ENCODE data around the gene ADGRG3. TPM values are rescaled to one million over a fixed set of nuclear protein-coding genes. Genes with fewer than 3 reads are reported as not detected.

ADGRG3 gene
- total and polyA plus RNA-seq, 2 of the 13 experiments (the other 11 are each of a cell fraction or from before 2014, with no cell fraction given), result 2.7 to 11.8 TPM

DNA sequence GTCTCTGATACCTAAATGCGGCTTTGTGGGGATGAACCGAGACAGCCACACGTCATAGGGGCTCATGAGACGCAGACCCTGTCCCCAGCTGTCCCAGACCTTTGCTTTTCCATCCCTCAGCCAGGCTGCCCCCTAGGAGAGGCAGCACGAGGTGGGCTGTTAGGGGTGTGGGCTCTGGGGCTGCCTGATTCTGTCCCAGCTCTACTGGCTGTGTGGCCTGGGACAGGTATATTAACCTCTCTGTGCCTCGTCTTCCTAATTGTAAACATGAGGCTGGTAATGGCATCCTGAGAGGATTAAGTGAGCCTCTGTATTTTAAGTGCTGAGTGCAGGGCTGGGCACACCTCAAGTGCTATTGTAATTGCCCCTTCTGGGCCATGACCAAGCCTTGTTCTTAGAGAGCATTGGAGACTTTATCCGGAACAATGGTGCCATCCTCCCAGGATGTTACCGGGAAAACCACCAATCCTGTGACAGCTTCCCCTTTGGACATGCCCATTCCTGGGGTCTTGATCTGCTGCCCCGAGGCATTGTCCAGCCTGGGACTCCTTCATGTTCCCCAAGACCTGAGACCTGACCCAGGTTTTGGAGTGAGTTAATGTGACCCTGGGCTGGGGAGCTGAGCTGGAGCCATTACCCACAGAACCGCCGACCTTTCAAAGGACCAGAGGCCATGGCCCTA, 34.6 kb upstream of the ADGRG3 start (continued):
- TF ChIP-seq RXRA (CRISPR knock-in tag; IDR thresholded peaks at IDR 0.05), result no peak
- TF ChIP-seq IRX3 (CRISPR knock-in tag; IDR thresholded peaks at IDR 0.05; ENCODE audit: borderline replicate concordance, low read depth), result no peak
- TF ChIP-seq ZNF350 (CRISPR knock-in tag; IDR thresholded peaks at IDR 0.05; ENCODE audit: borderline replicate concordance, low read depth), result 0 out of 2 replicates have a peak, but pooled peaks have one; percentile 6
- no peak for TF ChIP-seq ZMYM4 (CRISPR knock-in tag; IDR thresholded peaks at IDR 0.05)
- TF ChIP-seq FOXO4 (CRISPR knock-in tag; conservative IDR thresholded peaks at IDR 0.05), result 0 out of 2 replicates have a peak, but pooled peaks have one; percentile 69
- no peak for TF ChIP-seq POLR2G (IDR thresholded peaks at IDR 0.05; ENCODE audit: low read depth, low read length)
- no peak for TF ChIP-seq ZNF441 (CRISPR knock-in tag; IDR thresholded peaks at IDR 0.05; ENCODE audit: borderline replicate concordance)

DNA sequence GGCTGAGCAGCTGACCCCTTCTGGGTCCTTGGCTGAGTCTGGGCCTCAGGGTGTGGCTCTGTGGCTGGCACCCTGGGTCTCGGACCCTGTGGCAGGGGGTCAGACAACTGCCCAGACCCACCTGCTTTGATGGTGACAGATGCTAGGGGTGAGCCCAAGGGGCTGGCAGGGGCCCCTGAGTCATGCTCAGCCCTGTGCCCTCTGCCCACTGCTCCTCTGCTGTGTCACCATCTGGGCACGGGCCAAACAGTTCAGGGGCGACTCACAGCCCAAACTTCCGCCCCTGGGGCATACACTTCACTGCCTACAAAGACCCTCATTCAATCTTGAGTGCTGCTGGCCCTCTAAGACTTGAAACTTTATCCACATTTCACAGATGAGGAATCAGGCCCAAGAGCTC, 33.9 kb upstream of the ADGRG3 start:
- no TSS peak for BruUV-seq (replicated peaks)
- TF ChIP-seq FOSL2 (CRISPR knock-in tag; IDR thresholded peaks at IDR 0.05), result peak; percentile 57
- TF ChIP-seq NFE2L1 (CRISPR knock-in tag; IDR thresholded peaks at IDR 0.05; ENCODE audit: borderline replicate concordance), result no peak
- no peak for TF ChIP-seq ZSCAN30 (CRISPR knock-in tag; IDR thresholded peaks at IDR 0.05)
- no peak for TF ChIP-seq ZBTB21 (CRISPR knock-in tag; IDR thresholded peaks at IDR 0.05)
- TF ChIP-seq, protein P1, sequence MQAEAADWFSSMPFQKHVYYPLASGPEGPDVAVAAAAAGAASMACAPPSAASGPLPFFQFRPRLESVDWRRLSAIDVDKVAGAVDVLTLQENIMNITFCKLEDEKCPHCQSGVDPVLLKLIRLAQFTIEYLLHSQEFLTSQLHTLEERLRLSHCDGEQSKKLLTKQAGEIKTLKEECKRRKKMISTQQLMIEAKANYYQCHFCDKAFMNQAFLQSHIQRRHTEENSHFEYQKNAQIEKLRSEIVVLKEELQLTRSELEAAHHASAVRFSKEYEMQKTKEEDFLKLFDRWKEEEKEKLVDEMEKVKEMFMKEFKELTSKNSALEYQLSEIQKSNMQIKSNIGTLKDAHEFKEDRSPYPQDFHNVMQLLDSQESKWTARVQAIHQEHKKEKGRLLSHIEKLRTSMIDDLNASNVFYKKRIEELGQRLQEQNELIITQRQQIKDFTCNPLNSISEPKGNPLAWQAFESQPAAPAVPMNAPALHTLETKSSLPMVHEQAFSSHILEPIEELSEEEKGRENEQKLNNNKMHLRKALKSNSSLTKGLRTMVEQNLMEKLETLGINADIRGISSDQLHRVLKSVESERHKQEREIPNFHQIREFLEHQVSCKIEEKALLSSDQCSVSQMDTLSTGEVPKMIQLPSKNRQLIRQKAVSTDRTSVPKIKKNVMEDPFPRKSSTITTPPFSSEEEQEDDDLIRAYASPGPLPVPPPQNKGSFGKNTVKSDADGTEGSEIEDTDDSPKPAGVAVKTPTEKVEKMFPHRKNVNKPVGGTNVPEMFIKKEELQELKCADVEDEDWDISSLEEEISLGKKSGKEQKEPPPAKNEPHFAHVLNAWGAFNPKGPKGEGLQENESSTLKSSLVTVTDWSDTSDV (CRISPR knock-in tag; IDR thresholded peaks at IDR 0.05), result 0 out of 2 replicates have a peak, but pooled peaks have one; percentile 42
- 0 out of 2 replicates have a peak, but pooled peaks have one; percentile 15 for TF ChIP-seq ZNF430 (CRISPR knock-in tag; IDR thresholded peaks at IDR 0.05)
- peak; percentile 98 for TF ChIP-seq HNRNPL (IDR thresholded peaks at IDR 0.05; ENCODE audit: low read depth, low read length)
- 0 out of 2 replicates have a peak, but pooled peaks have one; percentile 38 for TF ChIP-seq NRL (CRISPR knock-in tag; IDR thresholded peaks at IDR 0.05; ENCODE audit: borderline replicate concordance)
- TF ChIP-seq, protein P2, sequence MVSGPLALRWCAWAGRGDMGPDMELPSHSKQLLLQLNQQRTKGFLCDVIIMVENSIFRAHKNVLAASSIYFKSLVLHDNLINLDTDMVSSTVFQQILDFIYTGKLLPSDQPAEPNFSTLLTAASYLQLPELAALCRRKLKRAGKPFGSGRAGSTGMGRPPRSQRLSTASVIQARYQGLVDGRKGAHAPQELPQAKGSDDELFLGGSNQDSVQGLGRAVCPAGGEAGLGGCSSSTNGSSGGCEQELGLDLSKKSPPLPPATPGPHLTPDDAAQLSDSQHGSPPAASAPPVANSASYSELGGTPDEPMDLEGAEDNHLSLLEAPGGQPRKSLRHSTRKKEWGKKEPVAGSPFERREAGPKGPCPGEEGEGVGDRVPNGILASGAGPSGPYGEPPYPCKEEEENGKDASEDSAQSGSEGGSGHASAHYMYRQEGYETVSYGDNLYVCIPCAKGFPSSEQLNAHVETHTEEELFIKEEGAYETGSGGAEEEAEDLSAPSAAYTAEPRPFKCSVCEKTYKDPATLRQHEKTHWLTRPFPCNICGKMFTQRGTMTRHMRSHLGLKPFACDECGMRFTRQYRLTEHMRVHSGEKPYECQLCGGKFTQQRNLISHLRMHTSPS (CRISPR knock-in tag; IDR thresholded peaks at IDR 0.05; ENCODE audit: low read depth), result peak; percentile 91
- no peak for TF ChIP-seq ZKSCAN8 (CRISPR knock-in tag; IDR thresholded peaks at IDR 0.05; ENCODE audit: borderline replicate concordance)
- TF ChIP-seq TARDBP (CRISPR knock-in tag; IDR thresholded peaks at IDR 0.05), result no peak

More for the DNA sequence above, 33.9 kb upstream of the ADGRG3 start:
- Histone ChIP-seq H3K27ac (ENCODE audit: extremely low read length, insufficient read depth, low read length) (no peak overlapping the region), H3K4me2 (ENCODE audit: low read depth, low read length) (no peak overlapping the region; the same call in 1 of the 2 replicates), H3K36me3 (replicated peaks in 1 of 2; ENCODE audit: control insufficient read depth in 1 of 2, insufficient read depth in 2 of 2, low read length in 2 of 2) (no peaks in the 10 kb centered on the region), H3K4me1 (ENCODE audit: insufficient read depth, low read length) (peaks cover 56% of the 10 kb centered on the region), H3K9ac (ENCODE audit: insufficient read depth, low read depth, low read length) (no peak overlapping the region), H3K79me2 (ENCODE audit: insufficient read depth, low read length) (no peaks in the 10 kb centered on the region), H4K20me1 (ENCODE audit: insufficient read depth, low read length) (no peaks in the 10 kb centered on the region), H3K9me3 (ENCODE audit: low read length) (no peaks in the 10 kb centered on the region), H3K4me3 (replicated peaks in 1 of 3; ENCODE audit: insufficient read depth in 1 of 3, low read depth in 2 of 3, low read length in 3 of 3) (no peak overlapping the region), H2AFZ (ENCODE audit: low read length) (no peak overlapping the region), H3K27me3 (ENCODE audit: control insufficient read depth in 1 of 2, insufficient read depth in 2 of 2, low read length in 2 of 2) (no peaks in the 10 kb centered on the region)
- FAIRE-seq (no peak), ATAC-seq (no peak), DNase-seq (ENCODE audit: low spot score) (no peak)
- ChIA-PET CTCF (ENCODE audit: low intra/inter-chr PET ratio, low total read pairs) (no interaction called here), POLR2A (interaction anchor here (2.4 to 6.9 kb wide), 4 partner anchors 12 to 27 kb away, joined by 17 to 127 read pairs (median 28); no protein-coding TSS in a partner anchor)
- intact Hi-C loops (cut with micrococcal nuclease; ENCODE audit: unreplicated experiment) (no loop called here), in situ Hi-C loops (cut with HindIII; ENCODE audit: extremely low pct_ligation_motif_present, low pct_unique_long_range_greater_than_20kb) (no loop called here)
- no CpG with 5 or more reads among the region's 4 CpGs for WGBS (ENCODE audit: low lambda C conversion rate)

Data from HepG2 (cell line).